ENCODE results near the gene BFSP1.

BFSP1 gene

DNA sequence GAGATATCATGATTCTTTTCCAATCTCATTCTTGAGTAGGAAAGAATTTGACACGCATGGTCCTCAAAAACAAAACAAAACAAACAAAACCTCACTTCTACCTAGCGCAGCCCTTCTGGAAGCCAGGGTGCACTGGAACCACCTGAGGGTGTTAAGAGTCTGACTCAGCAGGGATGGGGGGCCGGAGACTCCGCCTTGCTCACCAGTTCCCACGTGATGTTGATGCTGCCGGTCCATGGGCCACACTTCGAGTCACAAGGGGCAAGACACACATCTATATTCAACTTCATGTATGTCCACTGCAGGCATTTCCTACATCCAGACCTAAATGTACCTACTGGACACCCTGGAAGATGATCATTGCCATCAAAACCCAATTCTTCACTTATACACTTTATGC, 30.4 kb downstream of the BFSP1 start:
- no peaks in the 10 kb centered on the region for H3K9me3 ChIP-seq (ENCODE audit: control insufficient read depth in 1 of 2, low read length in 2 of 2)
- no peaks in the 10 kb centered on the region for H3K36me3 ChIP-seq (ENCODE audit: control insufficient read depth in 1 of 2, insufficient read depth in 2 of 2, low read length in 2 of 2)
- H3K27me3 ChIP-seq (ENCODE audit: control insufficient read depth in 1 of 2, insufficient read depth in 2 of 2, low read length in 2 of 2) = no peaks in the 10 kb centered on the region
- no peak overlapping the region for H3K9ac ChIP-seq (ENCODE audit: low read depth in 1 of 2, low read length in 2 of 2)
- no peak overlapping the region for H3K4me3 ChIP-seq (ENCODE audit: low read depth in 1 of 2, low read length in 2 of 2)
- H3K27ac ChIP-seq (ENCODE audit: low read depth, low read length) = no peak overlapping the region
- peaks cover 3 to 9% of the 10 kb centered on the region in 2 donors for H3K4me1 ChIP-seq (ENCODE audit: control insufficient read depth in 1 of 2, insufficient read depth in 2 of 2, low read length in 2 of 2)

DNA sequence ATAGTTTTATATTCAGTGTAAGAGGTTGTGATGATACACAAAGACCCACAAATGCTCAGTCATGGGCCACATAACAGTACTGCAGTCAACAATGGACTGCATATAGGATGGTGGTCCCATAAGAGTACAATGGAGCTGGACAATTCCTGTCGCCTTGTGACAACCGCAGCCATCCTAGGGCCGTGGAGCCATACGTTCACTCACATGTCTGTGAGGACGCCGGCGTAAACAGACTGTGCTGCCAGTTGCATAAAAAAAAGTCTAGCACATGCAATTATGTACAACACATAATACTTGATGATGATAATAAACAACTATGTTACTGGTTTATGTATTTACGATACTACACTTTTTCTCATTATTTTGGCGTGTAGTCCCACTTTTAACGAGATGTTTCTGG, 30.9 kb downstream of the BFSP1 start:
- no peaks in the 10 kb centered on the region for H3K9me3 ChIP-seq (ENCODE audit: control insufficient read depth in 1 of 2, low read length in 2 of 2)
- no peaks in the 10 kb centered on the region for H3K27me3 ChIP-seq (ENCODE audit: control insufficient read depth in 1 of 2, insufficient read depth in 2 of 2, low read length in 2 of 2)
- H3K9ac ChIP-seq (ENCODE audit: low read depth in 1 of 2, low read length in 2 of 2) = no peak overlapping the region
- H3K4me1 ChIP-seq (ENCODE audit: control insufficient read depth in 1 of 2, insufficient read depth in 2 of 2, low read length in 2 of 2) = peaks cover 3 to 4% of the 10 kb centered on the region in 2 donors
- H3K4me3 ChIP-seq (ENCODE audit: low read depth in 1 of 2, low read length in 2 of 2) = no peak overlapping the region
- H3K27ac ChIP-seq (ENCODE audit: low read depth, low read length) = no peak overlapping the region
- no peaks in the 10 kb centered on the region for H3K36me3 ChIP-seq (ENCODE audit: control insufficient read depth in 1 of 2, insufficient read depth in 2 of 2, low read length in 2 of 2)

DNA sequence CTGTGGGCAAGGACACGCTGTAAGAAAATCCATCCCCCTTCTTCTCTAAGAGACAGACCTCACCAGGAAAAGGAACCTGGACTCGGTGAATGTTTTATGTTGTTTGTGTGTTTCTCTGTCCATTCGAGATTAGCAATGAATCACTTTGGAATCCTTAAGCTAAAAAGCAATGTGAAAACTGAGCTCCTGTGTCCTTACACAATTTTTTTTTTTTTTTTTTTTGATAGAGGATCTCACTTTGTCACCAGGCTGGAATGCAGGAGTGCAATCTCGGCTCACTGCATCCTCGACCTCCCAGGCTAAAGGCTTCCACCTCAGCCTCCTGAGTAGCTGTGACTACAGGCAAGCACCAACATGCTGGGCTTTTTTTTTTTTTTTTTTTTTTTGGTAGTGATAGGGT, 32.1 kb downstream of the BFSP1 start:
- no peaks in the 10 kb centered on the region for H3K9me3 ChIP-seq (ENCODE audit: control insufficient read depth in 1 of 2, low read length in 2 of 2)
- H3K27me3 ChIP-seq (ENCODE audit: control insufficient read depth in 1 of 2, insufficient read depth in 2 of 2, low read length in 2 of 2) = no peaks in the 10 kb centered on the region
- H3K9ac ChIP-seq (ENCODE audit: low read depth in 1 of 2, low read length in 2 of 2) = no peak overlapping the region
- H3K4me3 ChIP-seq (ENCODE audit: low read depth in 1 of 2, low read length in 2 of 2) = no peak overlapping the region
- H3K36me3 ChIP-seq (ENCODE audit: control insufficient read depth in 1 of 2, insufficient read depth in 2 of 2, low read length in 2 of 2) = no peaks in the 10 kb centered on the region
- H3K4me1 ChIP-seq (ENCODE audit: control insufficient read depth in 1 of 2, insufficient read depth in 2 of 2, low read length in 2 of 2) = no peaks in the 10 kb centered on the region
- H3K27ac ChIP-seq (ENCODE audit: low read depth, low read length) = no peak overlapping the region

DNA sequence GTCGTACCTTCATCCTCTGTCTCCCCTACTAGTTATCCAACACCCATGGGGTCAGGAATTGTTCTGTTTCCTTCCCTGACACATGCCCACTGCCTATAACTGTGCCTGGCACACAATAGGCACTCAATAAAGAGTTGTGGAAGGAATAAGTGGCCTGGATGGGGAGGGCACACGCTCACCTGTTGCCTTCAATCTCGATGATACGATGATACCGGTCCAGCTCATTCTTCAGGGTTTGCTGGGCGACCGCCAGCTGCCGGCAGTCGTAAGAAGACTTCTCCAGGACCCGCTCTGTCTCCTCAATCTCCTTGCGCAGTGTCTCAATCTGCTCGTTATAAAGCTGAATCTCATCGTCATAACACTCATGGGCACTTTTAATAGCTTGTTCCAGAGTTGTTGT, 32.5 kb downstream of the BFSP1 start:
- Histone ChIP-seq H3K4me1 (ENCODE audit: control insufficient read depth in 1 of 2, insufficient read depth in 2 of 2, low read length in 2 of 2) (no peaks in the 10 kb centered on the region), H3K9ac (ENCODE audit: low read depth in 1 of 2, low read length in 2 of 2) (no peak overlapping the region), H3K27ac (ENCODE audit: low read depth, low read length) (no peak overlapping the region), H3K4me3 (ENCODE audit: low read depth in 1 of 2, low read length in 2 of 2) (no peak overlapping the region), H3K9me3 (ENCODE audit: control insufficient read depth in 1 of 2, low read length in 2 of 2) (no peaks in the 10 kb centered on the region), H3K27me3 (ENCODE audit: control insufficient read depth in 1 of 2, insufficient read depth in 2 of 2, low read length in 2 of 2) (no peaks in the 10 kb centered on the region), H3K36me3 (ENCODE audit: control insufficient read depth in 1 of 2, insufficient read depth in 2 of 2, low read length in 2 of 2) (no peaks in the 10 kb centered on the region)

DNA sequence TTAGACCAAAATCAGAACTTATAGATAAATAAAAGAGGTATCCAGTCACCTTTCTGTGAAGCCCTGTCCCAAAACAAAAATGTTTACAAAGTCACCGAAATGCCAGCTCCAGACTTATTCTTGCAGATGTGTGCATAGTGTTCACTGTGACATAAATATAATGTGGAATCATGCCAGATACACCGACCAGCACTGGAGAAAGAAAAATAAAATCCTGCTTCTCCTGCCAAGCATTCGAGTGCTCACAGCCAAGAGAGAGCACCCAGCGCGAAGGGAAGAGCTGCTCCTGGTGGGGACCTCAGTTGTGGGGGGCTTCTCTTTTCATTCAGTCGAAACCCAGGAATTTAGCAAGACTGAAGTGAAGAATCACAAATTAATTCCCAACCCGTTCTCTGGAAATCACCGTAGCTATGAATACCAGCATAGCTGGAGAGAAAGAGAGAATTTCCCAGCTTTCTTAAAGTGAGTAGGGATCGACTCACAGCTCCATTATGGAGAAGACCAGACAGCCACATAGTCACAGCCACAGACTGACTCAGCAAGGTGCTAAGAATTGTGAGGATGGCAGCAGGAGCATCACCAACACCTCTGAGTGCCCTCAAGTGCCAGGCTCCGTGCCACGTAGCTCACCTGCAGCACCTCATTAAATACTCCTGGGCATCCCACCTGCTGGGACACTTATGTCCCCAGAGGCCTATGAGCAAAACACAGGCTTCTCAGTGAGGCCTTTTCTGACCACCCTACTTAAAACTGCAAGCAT, 33.2 kb downstream of the BFSP1 start:
- Histone ChIP-seq H3K27me3 (ENCODE audit: control insufficient read depth in 1 of 2, insufficient read depth in 2 of 2, low read length in 2 of 2) (no peaks in the 10 kb centered on the region), H3K9ac (ENCODE audit: low read depth in 1 of 2, low read length in 2 of 2) (no peak overlapping the region), H3K36me3 (ENCODE audit: control insufficient read depth in 1 of 2, insufficient read depth in 2 of 2, low read length in 2 of 2) (no peaks in the 10 kb centered on the region), H3K4me1 (ENCODE audit: control insufficient read depth in 1 of 2, insufficient read depth in 2 of 2, low read length in 2 of 2) (no peaks in the 10 kb centered on the region), H3K27ac (ENCODE audit: low read depth, low read length) (no peak overlapping the region), H3K4me3 (ENCODE audit: low read depth in 1 of 2, low read length in 2 of 2) (no peak overlapping the region), H3K9me3 (ENCODE audit: control insufficient read depth in 1 of 2, low read length in 2 of 2) (no peaks in the 10 kb centered on the region)

DNA sequence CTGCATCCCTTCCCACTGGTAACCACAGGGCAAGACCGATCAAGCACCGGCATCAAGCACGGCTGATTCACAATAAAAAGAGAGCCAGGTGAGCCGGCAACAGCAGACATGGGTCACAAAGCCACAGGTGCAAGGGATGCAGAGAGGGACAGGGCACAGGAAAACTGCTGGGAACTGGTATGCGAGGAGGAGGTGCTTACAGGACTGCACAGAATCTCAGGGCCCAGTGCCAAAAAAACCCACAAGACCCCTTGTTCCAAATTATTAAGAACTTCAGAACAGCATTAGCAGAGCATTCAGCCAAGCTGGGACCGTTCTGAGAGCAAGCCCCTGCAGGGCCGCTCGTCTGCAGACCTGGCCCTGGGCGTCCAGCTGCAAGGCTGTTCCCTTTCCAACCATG, 35.4 kb downstream of the BFSP1 start:
- Histone ChIP-seq H3K9me3 (ENCODE audit: control insufficient read depth in 1 of 2, low read length in 2 of 2) (no peaks in the 10 kb centered on the region), H3K36me3 (ENCODE audit: control insufficient read depth in 1 of 2, insufficient read depth in 2 of 2, low read length in 2 of 2) (no peaks in the 10 kb centered on the region), H3K9ac (ENCODE audit: low read depth in 1 of 2, low read length in 2 of 2) (no peak overlapping the region), H3K4me3 (ENCODE audit: low read depth in 1 of 2, low read length in 2 of 2) (no peak overlapping the region), H3K27me3 (ENCODE audit: control insufficient read depth in 1 of 2, insufficient read depth in 2 of 2, low read length in 2 of 2) (no peaks in the 10 kb centered on the region), H3K27ac (ENCODE audit: low read depth, low read length) (no peak overlapping the region), H3K4me1 (ENCODE audit: control insufficient read depth in 1 of 2, insufficient read depth in 2 of 2, low read length in 2 of 2) (no peaks in the 10 kb centered on the region)

DNA sequence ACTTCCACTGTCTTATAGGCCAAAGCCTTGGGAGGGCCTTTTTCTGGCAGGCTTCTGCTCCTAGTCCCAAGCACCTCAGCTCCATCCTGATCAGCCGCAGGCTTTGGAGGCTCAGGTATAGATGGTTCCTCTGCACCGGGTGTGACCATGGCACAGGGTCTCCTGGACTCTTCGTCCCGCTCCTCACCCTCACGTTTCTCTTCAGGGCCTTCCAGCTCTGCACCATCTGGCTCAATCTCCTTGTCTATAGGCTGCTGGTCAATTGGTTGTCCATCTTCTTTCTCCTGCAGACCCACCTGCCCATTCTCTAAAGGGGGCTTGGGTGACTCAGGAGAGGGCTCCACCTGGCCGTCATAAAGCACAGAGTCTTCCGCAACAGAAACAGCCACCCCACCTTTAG, 37.0 kb downstream of the BFSP1 start:
- Histone ChIP-seq H3K9ac (ENCODE audit: low read depth in 1 of 2, low read length in 2 of 2) (no peak overlapping the region), H3K9me3 (ENCODE audit: control insufficient read depth in 1 of 2, low read length in 2 of 2) (no peaks in the 10 kb centered on the region), H3K4me3 (ENCODE audit: low read depth in 1 of 2, low read length in 2 of 2) (no peak overlapping the region), H3K27me3 (ENCODE audit: control insufficient read depth in 1 of 2, insufficient read depth in 2 of 2, low read length in 2 of 2) (no peaks in the 10 kb centered on the region), H3K4me1 (ENCODE audit: control insufficient read depth in 1 of 2, insufficient read depth in 2 of 2, low read length in 2 of 2) (no peaks in the 10 kb centered on the region), H3K36me3 (ENCODE audit: control insufficient read depth in 1 of 2, insufficient read depth in 2 of 2, low read length in 2 of 2) (no peaks in the 10 kb centered on the region), H3K27ac (ENCODE audit: low read depth, low read length) (no peak overlapping the region)

DNA sequence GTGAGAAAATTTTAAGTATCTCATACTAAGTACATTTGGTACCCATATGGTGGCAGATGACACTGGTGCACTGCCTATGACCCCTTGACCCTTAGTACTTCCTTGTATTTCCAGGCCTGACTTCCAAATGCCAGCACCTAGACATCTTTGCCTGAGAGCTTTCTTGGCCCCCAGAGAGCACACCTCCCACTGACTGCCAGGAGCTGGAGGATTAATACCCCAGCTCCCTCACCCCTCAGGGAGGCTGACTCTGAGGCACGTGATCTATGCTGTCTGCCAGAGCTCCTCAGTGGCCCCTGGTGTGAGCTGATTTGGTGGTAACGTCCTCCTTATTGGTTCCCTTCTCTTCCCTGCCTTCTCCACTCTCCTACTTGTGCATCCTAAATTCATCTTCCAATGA, 38.0 kb downstream of the BFSP1 start:
- no peaks in the 10 kb centered on the region for H3K27me3 ChIP-seq (ENCODE audit: control insufficient read depth in 1 of 2, insufficient read depth in 2 of 2, low read length in 2 of 2)
- no peaks in the 10 kb centered on the region for H3K36me3 ChIP-seq (ENCODE audit: control insufficient read depth in 1 of 2, insufficient read depth in 2 of 2, low read length in 2 of 2)
- H3K4me3 ChIP-seq (ENCODE audit: low read depth in 1 of 2, low read length in 2 of 2) = no peak overlapping the region
- H3K4me1 ChIP-seq (ENCODE audit: control insufficient read depth in 1 of 2, insufficient read depth in 2 of 2, low read length in 2 of 2) = no peaks in the 10 kb centered on the region
- H3K9me3 ChIP-seq (ENCODE audit: control insufficient read depth in 1 of 2, low read length in 2 of 2) = no peaks in the 10 kb centered on the region
- no peak overlapping the region for H3K27ac ChIP-seq (ENCODE audit: low read depth, low read length)
- H3K9ac ChIP-seq (ENCODE audit: low read depth in 1 of 2, low read length in 2 of 2) = no peak overlapping the region

DNA sequence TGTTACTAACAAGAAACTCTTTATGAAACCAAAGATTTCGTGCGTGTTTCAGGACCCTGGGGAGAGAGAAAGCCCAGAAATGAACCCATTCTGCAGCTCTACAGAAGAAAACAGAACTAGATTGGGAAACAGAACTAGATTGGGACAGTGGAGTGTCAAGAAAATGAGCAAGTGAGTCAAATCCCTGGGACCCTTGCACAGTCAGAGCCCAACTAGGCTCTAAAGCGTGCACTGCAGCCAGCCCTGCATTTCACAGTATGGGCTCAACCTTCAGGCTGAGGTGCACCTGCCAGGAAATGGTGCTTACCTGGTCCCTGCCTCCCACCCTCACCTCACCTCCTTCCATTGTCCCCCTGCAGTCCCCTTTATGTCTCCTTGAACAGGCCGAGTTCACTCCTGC, 39.7 kb downstream of the BFSP1 start:
- H3K4me3 ChIP-seq (ENCODE audit: low read depth in 1 of 2, low read length in 2 of 2) = no peak overlapping the region
- H3K36me3 ChIP-seq (ENCODE audit: control insufficient read depth in 1 of 2, insufficient read depth in 2 of 2, low read length in 2 of 2) = no peaks in the 10 kb centered on the region
- no peaks in the 10 kb centered on the region for H3K9me3 ChIP-seq (ENCODE audit: control insufficient read depth in 1 of 2, low read length in 2 of 2)
- H3K9ac ChIP-seq (ENCODE audit: low read depth in 1 of 2, low read length in 2 of 2) = no peak overlapping the region
- H3K27me3 ChIP-seq (ENCODE audit: control insufficient read depth in 1 of 2, insufficient read depth in 2 of 2, low read length in 2 of 2) = no peaks in the 10 kb centered on the region
- H3K27ac ChIP-seq (ENCODE audit: low read depth, low read length) = no peak overlapping the region
- H3K4me1 ChIP-seq (ENCODE audit: control insufficient read depth in 1 of 2, insufficient read depth in 2 of 2, low read length in 2 of 2) = no peaks in the 10 kb centered on the region

DNA sequence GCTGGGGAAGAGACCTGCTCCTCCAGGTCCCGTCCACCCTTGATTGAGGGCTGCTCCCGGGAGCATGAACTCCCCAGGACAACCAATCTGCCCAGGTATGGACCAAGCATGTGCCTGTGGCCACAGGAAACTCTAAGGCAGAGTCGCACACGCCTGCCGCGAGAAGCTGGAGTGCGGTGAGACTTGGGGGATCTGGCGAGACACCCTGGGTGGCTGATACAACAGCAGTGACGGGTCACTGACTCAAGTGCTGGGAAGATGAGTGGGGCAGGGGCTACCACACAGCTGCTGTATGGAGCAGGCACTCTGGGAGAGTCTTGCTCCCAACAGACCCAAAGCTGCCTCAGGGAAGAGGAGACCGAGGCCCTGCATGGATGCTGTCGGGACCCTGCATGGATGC, 40.1 kb downstream of the BFSP1 start:
- Histone ChIP-seq H3K9ac (ENCODE audit: low read depth in 1 of 2, low read length in 2 of 2) (no peak overlapping the region), H3K9me3 (ENCODE audit: control insufficient read depth in 1 of 2, low read length in 2 of 2) (no peaks in the 10 kb centered on the region), H3K36me3 (ENCODE audit: control insufficient read depth in 1 of 2, insufficient read depth in 2 of 2, low read length in 2 of 2) (no peaks in the 10 kb centered on the region), H3K4me3 (ENCODE audit: low read depth in 1 of 2, low read length in 2 of 2) (no peak overlapping the region), H3K27ac (ENCODE audit: low read depth, low read length) (no peak overlapping the region), H3K4me1 (ENCODE audit: control insufficient read depth in 1 of 2, insufficient read depth in 2 of 2, low read length in 2 of 2) (no peaks in the 10 kb centered on the region), H3K27me3 (ENCODE audit: control insufficient read depth in 1 of 2, insufficient read depth in 2 of 2, low read length in 2 of 2) (no peaks in the 10 kb centered on the region)

DNA sequence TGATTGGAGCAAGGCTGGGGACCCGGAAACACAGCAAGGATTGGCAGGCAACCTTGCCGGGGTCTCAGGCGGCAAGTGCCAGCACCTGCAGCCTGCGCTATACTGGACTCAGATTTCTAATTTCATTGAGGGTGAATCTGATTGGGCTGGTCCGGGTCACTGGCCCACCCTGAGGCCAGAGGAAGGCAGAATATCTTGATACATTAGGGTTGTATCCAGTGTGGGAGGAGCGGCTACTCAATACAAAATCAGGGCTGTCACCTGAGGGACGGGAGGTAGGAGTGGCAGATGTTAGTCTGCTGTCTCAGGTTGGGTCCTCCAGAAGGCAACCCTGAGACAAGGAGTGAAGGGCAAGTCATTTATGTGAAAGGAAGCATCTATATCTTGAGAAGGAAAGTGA, 40.7 kb downstream of the BFSP1 start:
- no peaks in the 10 kb centered on the region for H3K4me1 ChIP-seq (ENCODE audit: control insufficient read depth in 1 of 2, insufficient read depth in 2 of 2, low read length in 2 of 2)
- no peak overlapping the region for H3K9ac ChIP-seq (ENCODE audit: low read depth in 1 of 2, low read length in 2 of 2)
- no peaks in the 10 kb centered on the region for H3K27me3 ChIP-seq (ENCODE audit: control insufficient read depth in 1 of 2, insufficient read depth in 2 of 2, low read length in 2 of 2)
- no peak overlapping the region for H3K27ac ChIP-seq (ENCODE audit: low read depth, low read length)
- H3K36me3 ChIP-seq (ENCODE audit: control insufficient read depth in 1 of 2, insufficient read depth in 2 of 2, low read length in 2 of 2) = no peaks in the 10 kb centered on the region
- no peak overlapping the region for H3K4me3 ChIP-seq (ENCODE audit: low read depth in 1 of 2, low read length in 2 of 2)
- no peaks in the 10 kb centered on the region for H3K9me3 ChIP-seq (ENCODE audit: control insufficient read depth in 1 of 2, low read length in 2 of 2)
